ENCODE measurements around the gene CISTR. TPM values are rescaled to one million over a fixed set of nuclear protein-coding genes. Genes with fewer than 3 reads are reported as not detected.

Gene CISTR
- total and polyA plus RNA-seq, 2 donors (not counting 3 experiments of a cell fraction or from before 2014, with no cell fraction given) = not detected

DNA sequence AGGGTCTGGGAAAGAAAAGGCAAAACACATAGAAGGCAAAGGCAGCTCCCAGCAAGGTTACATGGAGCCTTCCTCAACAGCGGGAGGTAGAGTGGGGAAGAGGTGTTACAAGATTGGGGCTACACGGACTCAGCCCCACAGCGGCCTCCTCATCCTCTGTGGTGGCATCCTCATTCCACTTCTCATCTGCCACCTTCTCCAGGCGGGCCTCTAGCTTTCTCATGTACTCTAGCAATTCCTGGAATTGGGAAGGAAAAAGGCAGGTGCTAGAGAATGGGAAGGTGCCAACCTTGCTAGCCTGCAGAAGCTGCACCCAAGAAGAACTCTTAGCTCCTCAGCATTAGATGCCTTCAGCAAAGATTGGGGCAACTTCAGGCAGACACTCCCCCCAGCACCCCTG lies 37.8 kb downstream of the CISTR start:
- ChIA-PET CTCF (interaction anchor here (1.0 to 3.0 kb wide), 5 partner anchors 12 to 43 kb away, joined by 4 to 17 read pairs (median 6); no protein-coding TSS in a partner anchor), POLR2A (no interaction called here)

More for the DNA sequence above, 37.8 kb downstream of the CISTR start:
- TF ChIP-seq POLR2AphosphoS5 (IDR thresholded peaks at IDR 0.05; ENCODE audit: insufficient read depth, low read depth, low read length) = no peak
- TF ChIP-seq, protein P1, sequence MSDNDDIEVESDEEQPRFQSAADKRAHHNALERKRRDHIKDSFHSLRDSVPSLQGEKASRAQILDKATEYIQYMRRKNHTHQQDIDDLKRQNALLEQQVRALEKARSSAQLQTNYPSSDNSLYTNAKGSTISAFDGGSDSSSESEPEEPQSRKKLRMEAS (IDR thresholded peaks at IDR 0.05; ENCODE audit: insufficient read depth, insufficient read length) = no peak
- TF ChIP-seq EZH2 (IDR thresholded peaks at IDR 0.05; ENCODE audit: borderline replicate concordance, low read depth, low read length, severe bottlenecking) = no peak
- TF ChIP-seq FOS (IDR thresholded peaks at IDR 0.05; ENCODE audit: borderline replicate concordance, insufficient read depth, low read length) = no peak
- TF ChIP-seq, protein P2, sequence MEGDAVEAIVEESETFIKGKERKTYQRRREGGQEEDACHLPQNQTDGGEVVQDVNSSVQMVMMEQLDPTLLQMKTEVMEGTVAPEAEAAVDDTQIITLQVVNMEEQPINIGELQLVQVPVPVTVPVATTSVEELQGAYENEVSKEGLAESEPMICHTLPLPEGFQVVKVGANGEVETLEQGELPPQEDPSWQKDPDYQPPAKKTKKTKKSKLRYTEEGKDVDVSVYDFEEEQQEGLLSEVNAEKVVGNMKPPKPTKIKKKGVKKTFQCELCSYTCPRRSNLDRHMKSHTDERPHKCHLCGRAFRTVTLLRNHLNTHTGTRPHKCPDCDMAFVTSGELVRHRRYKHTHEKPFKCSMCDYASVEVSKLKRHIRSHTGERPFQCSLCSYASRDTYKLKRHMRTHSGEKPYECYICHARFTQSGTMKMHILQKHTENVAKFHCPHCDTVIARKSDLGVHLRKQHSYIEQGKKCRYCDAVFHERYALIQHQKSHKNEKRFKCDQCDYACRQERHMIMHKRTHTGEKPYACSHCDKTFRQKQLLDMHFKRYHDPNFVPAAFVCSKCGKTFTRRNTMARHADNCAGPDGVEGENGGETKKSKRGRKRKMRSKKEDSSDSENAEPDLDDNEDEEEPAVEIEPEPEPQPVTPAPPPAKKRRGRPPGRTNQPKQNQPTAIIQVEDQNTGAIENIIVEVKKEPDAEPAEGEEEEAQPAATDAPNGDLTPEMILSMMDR (IDR thresholded peaks at IDR 0.05; ENCODE audit: extremely low read depth in 1 of 2, insufficient read depth in 1 of 2, low read depth in 1 of 2, low read length in 2 of 2) = no peak
- no peak for TF ChIP-seq GATA2 (IDR thresholded peaks at IDR 0.05; ENCODE audit: insufficient read depth, insufficient read length, low read depth, low read length)
- no peak for TF ChIP-seq MYC (IDR thresholded peaks at IDR 0.05; ENCODE audit: low read depth, low read length)
- no peak for TF ChIP-seq JUN (IDR thresholded peaks at IDR 0.05; ENCODE audit: borderline replicate concordance, insufficient read depth, insufficient read length, low read depth)
- TF ChIP-seq POLR2A (IDR thresholded peaks at IDR 0.05; ENCODE audit: low read depth, low read length) = no peak
- no peak overlapping the region for H2AFZ ChIP-seq (ENCODE audit: low read depth, low read length)
- no peaks in the 10 kb centered on the region for H3K9me1 ChIP-seq (replicated peaks; ENCODE audit: control insufficient read depth, extremely low read depth, insufficient read depth, low read length)
- no peak overlapping the region for H3K4me3 ChIP-seq (replicated peaks in 1 of 3; ENCODE audit: insufficient read depth in 1 of 3, low read depth in 1 of 3, low read length in 3 of 3)
- intact Hi-C loops (cut with micrococcal nuclease) (no loop called here), dilution Hi-C loops (cut with MboI; ENCODE audit: extremely low pct_ligation_motif_present, low sequenced_read_pairs) (no loop called here)
- no peak for FAIRE-seq
- no peaks in the 10 kb centered on the region for H3K9me3 ChIP-seq (replicated peaks; ENCODE audit: control insufficient read depth, insufficient read depth, low read length)
- H3K27me3 ChIP-seq (ENCODE audit: control insufficient read depth in 2 of 2, insufficient read depth in 2 of 2, low read length in 2 of 2) = peaks cover under 1 to 1% of the 10 kb centered on the region in 2 experiments
- no peak overlapping the region for H3K9ac ChIP-seq (replicated peaks; ENCODE audit: extremely low read depth, insufficient read depth, low read length)
- no TSS peak for BruUV-seq (replicated peaks)
- H3K36me3 ChIP-seq (ENCODE audit: control insufficient read depth in 2 of 2, extremely low read depth in 1 of 2, insufficient read depth in 2 of 2, low read length in 2 of 2) = peaks cover 0 to 42% of the 10 kb centered on the region in 2 experiments
- H3K4me2 ChIP-seq (ENCODE audit: insufficient read depth, low read length) = no peak overlapping the region
- no peak overlapping the region for H3K27ac ChIP-seq (ENCODE audit: insufficient read depth, low read depth, low read length)
- H3K4me1 ChIP-seq (ENCODE audit: control insufficient read depth, extremely low read depth, insufficient read depth, low read length) = no peaks in the 10 kb centered on the region
- no peaks in the 10 kb centered on the region for H3K79me2 ChIP-seq (ENCODE audit: control insufficient read depth, insufficient read depth, low read length)
- no peak for DNase-seq (ENCODE audit: low read depth, low spot score)
- H4K20me1 ChIP-seq (replicated peaks; ENCODE audit: control insufficient read depth, extremely low read depth, insufficient read depth, low read length) = no peaks in the 10 kb centered on the region

Data from endothelial cell of umbilical vein (primary cell).